K562 treated with DMSO at 1 percent for 12 hours (cell line): ENCODE measurements around the gene FBXW2. TPM values are rescaled to one million over a fixed set of nuclear protein-coding genes. Genes with fewer than 3 reads are reported as not detected.

Source experiments
- total RNA-seq: library from RNA; unstranded; fragments of 300-600 nt; gene quantifications from 2 replicates; pipeline ENCODE4 v1.2.3, GENCODE V29; 2022; ENCODE audit not compliant: insufficient read depth

FBXW2 gene
- 4.9 and 28.0 TPM in 2 replicates for total RNA-seq

GRCh38 chr9:120792898-120793765, at the start of gene FBXW2:
Gene FBXW2 (minus strand): TSS chr9:120793416. CDS start chr9:120788258, 5,158 bp downstream.

GRCh38 chr9:120714088-120714845, 78.9 kb downstream of the FBXW2 start, which contains the start of gene MEGF9:
Gene MEGF9 (minus strand): TSS chr9:120714470. CDS start chr9:120714358, 112 bp downstream.

Other genes starting within 250 kb of the FBXW2 start
- 36.4 and 71.4 TPM in 2 replicates for gene CDK5RAP2, start 213.2 kb downstream of the FBXW2 start, total RNA-seq
- gene MEGF9, start 78.9 kb downstream of the FBXW2 start, total RNA-seq: 3.7 and 12.1 TPM in 2 replicates
- gene PSMD5, start 49.5 kb upstream of the FBXW2 start, total RNA-seq: 20.2 and 64.5 TPM in 2 replicates
- 103 and 112 TPM in 2 replicates for gene PHF19, start 83.8 kb upstream of the FBXW2 start, total RNA-seq
- gene TRAF1, start 133.4 kb upstream of the FBXW2 start, total RNA-seq: not detected in 2 replicates